Measurements from ENCODE around the gene TEX29. TPM values are rescaled to one million over a fixed set of nuclear protein-coding genes. Genes with fewer than 3 reads are reported as not detected.

Gene TEX29
- total and polyA plus RNA-seq, 10 of the 15 experiments (the other 5 are each of a cell fraction or from before 2014, with no cell fraction given) = 0.14 to 0.30 (median 0.22) TPM; not detected in 7

DNA sequence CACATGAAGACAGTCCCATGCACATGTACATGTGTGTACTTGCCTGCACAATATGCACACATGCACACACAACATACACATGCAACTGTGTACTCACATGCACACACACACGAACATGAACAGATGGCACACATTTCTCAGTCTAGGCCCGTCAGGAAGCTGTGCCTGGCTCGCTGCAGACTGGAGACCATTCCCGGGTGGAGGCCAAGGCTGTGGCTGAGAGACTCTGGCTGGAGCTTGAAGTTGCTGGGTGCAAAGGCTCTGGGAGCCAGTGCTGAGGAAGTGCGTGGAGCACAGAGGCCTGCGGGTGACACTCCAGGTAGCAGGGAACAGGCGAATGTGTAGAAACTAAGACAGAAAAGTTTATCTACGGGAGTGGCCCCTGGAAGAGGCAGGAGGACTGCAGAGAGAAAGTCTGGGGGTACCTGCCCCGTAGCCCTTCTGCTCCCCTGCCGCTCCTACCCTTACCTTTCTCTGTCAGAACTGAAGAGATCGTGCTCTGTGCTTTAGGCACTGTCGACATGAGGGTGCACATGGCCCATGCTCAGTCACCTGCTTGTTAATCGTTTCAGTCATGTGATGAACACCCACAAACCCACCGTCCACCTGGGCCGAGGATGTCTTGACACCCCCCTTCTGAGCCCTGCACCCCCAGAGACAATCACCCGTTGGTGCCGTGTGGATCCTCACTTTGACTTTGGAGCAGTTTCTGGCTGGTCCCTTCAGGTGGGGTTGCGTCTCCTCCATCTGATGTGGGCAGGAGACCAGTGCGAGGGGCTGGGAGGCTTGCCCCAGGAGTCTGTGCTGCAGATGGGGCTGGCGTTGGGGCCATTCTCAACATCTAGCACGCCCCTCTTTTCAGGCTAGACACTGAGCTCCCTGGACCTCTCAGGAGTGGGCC is 69.4 kb downstream of the TEX29 start:
- ChIA-PET RAD21 (ENCODE audit: unreplicated experiment) (no interaction called here), CTCF (no interaction called here), SMC1A (ENCODE audit: uncharacterized antibody, unreplicated experiment) (no interaction called here), POLR2A (no interaction called here)
- Histone ChIP-seq H3K27ac (ENCODE audit: control insufficient read depth, insufficient read depth) (no peak overlapping the region), H3K9me3 (replicated peaks; ENCODE audit: control insufficient read depth, insufficient read depth, low read length) (no peaks in the 10 kb centered on the region), H3K4me3 (no peak overlapping the region), H3K79me2 (ENCODE audit: control insufficient read depth, insufficient read depth, low read length) (no peaks in the 10 kb centered on the region), H3K4me1 (ENCODE audit: control insufficient read depth, insufficient read depth, low read length) (no peaks in the 10 kb centered on the region), H3K4me2 (ENCODE audit: control insufficient read depth, insufficient read depth) (no peak overlapping the region), H3K27me3 (replicated peaks in 1 of 2; ENCODE audit: control insufficient read depth in 2 of 2, insufficient read depth in 2 of 2, low read length in 1 of 2) (no peaks in the 10 kb centered on the region), H3K9ac (ENCODE audit: control insufficient read depth, insufficient read depth, low read length) (no peak overlapping the region), H3K36me3 (ENCODE audit: control insufficient read depth in 2 of 2, insufficient read depth in 2 of 2, low read length in 1 of 2) (no peaks in the 10 kb centered on the region), H2AFZ (ENCODE audit: control insufficient read depth, low read depth, low read length) (no peak overlapping the region), H4K20me1 (ENCODE audit: control insufficient read depth, insufficient read depth) (no peaks in the 10 kb centered on the region)
- ATAC-seq (no peak), FAIRE-seq (no peak), DNase-seq (ENCODE audit: low read depth, low spot score) (no peak)
- intact Hi-C loops (cut with micrococcal nuclease; ENCODE audit: unreplicated experiment) = no loop called here
- no TSS peak for BruUV-seq (replicated peaks)
- TF ChIP-seq IKZF2 (IDR thresholded peaks at IDR 0.05) = no peak
- TF ChIP-seq JUND (IDR thresholded peaks at IDR 0.05; ENCODE audit: low read depth, low read length) = no peak
- TF ChIP-seq CREB1 (IDR thresholded peaks at IDR 0.05; ENCODE audit: low read depth) = no peak
- TF ChIP-seq, protein P1, sequence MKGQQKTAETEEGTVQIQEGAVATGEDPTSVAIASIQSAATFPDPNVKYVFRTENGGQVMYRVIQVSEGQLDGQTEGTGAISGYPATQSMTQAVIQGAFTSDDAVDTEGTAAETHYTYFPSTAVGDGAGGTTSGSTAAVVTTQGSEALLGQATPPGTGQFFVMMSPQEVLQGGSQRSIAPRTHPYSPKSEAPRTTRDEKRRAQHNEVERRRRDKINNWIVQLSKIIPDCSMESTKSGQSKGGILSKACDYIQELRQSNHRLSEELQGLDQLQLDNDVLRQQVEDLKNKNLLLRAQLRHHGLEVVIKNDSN (IDR thresholded peaks at IDR 0.05; ENCODE audit: borderline replicate concordance, extremely low read length, insufficient read depth, low read depth, low read length) = no peak
- no peak for TF ChIP-seq NFYB (IDR thresholded peaks at IDR 0.05; ENCODE audit: insufficient read depth, low read depth, low read length)
- TF ChIP-seq, protein P2, sequence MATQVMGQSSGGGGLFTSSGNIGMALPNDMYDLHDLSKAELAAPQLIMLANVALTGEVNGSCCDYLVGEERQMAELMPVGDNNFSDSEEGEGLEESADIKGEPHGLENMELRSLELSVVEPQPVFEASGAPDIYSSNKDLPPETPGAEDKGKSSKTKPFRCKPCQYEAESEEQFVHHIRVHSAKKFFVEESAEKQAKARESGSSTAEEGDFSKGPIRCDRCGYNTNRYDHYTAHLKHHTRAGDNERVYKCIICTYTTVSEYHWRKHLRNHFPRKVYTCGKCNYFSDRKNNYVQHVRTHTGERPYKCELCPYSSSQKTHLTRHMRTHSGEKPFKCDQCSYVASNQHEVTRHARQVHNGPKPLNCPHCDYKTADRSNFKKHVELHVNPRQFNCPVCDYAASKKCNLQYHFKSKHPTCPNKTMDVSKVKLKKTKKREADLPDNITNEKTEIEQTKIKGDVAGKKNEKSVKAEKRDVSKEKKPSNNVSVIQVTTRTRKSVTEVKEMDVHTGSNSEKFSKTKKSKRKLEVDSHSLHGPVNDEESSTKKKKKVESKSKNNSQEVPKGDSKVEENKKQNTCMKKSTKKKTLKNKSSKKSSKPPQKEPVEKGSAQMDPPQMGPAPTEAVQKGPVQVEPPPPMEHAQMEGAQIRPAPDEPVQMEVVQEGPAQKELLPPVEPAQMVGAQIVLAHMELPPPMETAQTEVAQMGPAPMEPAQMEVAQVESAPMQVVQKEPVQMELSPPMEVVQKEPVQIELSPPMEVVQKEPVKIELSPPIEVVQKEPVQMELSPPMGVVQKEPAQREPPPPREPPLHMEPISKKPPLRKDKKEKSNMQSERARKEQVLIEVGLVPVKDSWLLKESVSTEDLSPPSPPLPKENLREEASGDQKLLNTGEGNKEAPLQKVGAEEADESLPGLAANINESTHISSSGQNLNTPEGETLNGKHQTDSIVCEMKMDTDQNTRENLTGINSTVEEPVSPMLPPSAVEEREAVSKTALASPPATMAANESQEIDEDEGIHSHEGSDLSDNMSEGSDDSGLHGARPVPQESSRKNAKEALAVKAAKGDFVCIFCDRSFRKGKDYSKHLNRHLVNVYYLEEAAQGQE (IDR thresholded peaks at IDR 0.05; ENCODE audit: low read depth, low read length) = no peak
- TF ChIP-seq BHLHE40 (IDR thresholded peaks at IDR 0.05; ENCODE audit: borderline replicate concordance in 1 of 2, low read depth in 2 of 2, low read length in 1 of 2) = no peak
- in situ Hi-C loops (cut with MboI) = no loop called here
- WGBS (ENCODE audit: insufficient coverage, insufficient replicate concordance, low lambda C conversion rate, missing lambda C conversion rate) = 37% methylated on average over 21 of the region's 21 CpGs

Measured in GM12878 (cell line).